Measurements from ENCODE around the gene SHPK.

DNA sequence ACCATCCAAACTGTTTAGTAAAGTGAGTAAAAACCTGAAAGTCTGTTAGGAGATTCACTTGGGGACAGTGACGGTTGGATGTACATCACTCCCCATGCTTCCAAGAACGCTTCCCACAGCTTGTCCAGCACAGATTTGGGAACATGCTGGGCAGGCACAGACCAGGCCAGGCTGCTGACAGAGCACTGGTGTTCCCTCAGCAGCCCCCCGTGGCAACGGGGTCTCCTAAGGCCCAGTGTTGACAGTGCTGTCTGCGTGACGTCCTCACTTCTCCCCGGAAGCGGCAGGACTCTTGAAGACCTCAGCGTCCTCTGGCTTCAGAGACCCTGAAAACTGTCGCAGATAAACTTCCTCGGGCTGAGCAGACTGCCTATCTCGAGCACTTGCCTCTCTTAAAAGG lies 69.5 kb downstream of the SHPK start:
- TF ChIP-seq, protein P1, sequence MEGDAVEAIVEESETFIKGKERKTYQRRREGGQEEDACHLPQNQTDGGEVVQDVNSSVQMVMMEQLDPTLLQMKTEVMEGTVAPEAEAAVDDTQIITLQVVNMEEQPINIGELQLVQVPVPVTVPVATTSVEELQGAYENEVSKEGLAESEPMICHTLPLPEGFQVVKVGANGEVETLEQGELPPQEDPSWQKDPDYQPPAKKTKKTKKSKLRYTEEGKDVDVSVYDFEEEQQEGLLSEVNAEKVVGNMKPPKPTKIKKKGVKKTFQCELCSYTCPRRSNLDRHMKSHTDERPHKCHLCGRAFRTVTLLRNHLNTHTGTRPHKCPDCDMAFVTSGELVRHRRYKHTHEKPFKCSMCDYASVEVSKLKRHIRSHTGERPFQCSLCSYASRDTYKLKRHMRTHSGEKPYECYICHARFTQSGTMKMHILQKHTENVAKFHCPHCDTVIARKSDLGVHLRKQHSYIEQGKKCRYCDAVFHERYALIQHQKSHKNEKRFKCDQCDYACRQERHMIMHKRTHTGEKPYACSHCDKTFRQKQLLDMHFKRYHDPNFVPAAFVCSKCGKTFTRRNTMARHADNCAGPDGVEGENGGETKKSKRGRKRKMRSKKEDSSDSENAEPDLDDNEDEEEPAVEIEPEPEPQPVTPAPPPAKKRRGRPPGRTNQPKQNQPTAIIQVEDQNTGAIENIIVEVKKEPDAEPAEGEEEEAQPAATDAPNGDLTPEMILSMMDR (IDR thresholded peaks at IDR 0.05): no peak
- no peak for TF ChIP-seq POLR2A (IDR thresholded peaks at IDR 0.05)

All from testis (tissue), 2 donors.